ENCODE measurements around the gene EPB41L4B. TPM values are rescaled to one million over a fixed set of nuclear protein-coding genes. Genes with fewer than 3 reads are reported as not detected.

The EPB41L4B gene
- total RNA-seq, 3 donors from 2014 or later = 11.5 to 47.2 (median 16.0) TPM

GRCh38 chr9:109163194-109163593, 157.7 kb downstream of the EPB41L4B start:
- DNase-seq (ENCODE audit: low spot score in 2 of 2) = no peak
- intact Hi-C loops (cut with DNase I; ENCODE audit: low total_unique reads) = no loop called here
- Histone ChIP-seq H3K36me3 (no peaks in the 10 kb centered on the region), H3K9me3 (peaks cover 0 to 6% of the 10 kb centered on the region in 2 donors), H3K27ac (no peak overlapping the region), H3K4me1 (no peaks in the 10 kb centered on the region), H3K4me3 (no peak overlapping the region), H3K27me3 (no peaks in the 10 kb centered on the region)
- TF ChIP-seq POLR2A (IDR thresholded peaks at IDR 0.05) (no peak), POLR2AphosphoS5 (IDR thresholded peaks at IDR 0.05) (no peak)
- TF ChIP-seq, protein P1, sequence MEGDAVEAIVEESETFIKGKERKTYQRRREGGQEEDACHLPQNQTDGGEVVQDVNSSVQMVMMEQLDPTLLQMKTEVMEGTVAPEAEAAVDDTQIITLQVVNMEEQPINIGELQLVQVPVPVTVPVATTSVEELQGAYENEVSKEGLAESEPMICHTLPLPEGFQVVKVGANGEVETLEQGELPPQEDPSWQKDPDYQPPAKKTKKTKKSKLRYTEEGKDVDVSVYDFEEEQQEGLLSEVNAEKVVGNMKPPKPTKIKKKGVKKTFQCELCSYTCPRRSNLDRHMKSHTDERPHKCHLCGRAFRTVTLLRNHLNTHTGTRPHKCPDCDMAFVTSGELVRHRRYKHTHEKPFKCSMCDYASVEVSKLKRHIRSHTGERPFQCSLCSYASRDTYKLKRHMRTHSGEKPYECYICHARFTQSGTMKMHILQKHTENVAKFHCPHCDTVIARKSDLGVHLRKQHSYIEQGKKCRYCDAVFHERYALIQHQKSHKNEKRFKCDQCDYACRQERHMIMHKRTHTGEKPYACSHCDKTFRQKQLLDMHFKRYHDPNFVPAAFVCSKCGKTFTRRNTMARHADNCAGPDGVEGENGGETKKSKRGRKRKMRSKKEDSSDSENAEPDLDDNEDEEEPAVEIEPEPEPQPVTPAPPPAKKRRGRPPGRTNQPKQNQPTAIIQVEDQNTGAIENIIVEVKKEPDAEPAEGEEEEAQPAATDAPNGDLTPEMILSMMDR (IDR thresholded peaks at IDR 0.05) = no peak

- Histone ChIP-seq H3K9me3 (peaks cover 0 to 6% of the 10 kb centered on the region in 2 donors), H3K27ac (no peak overlapping the region), H3K4me3 (no peak overlapping the region), H3K36me3 (no peaks in the 10 kb centered on the region), H3K4me1 (no peaks in the 10 kb centered on the region), H3K27me3 (no peaks in the 10 kb centered on the region)
- intact Hi-C loops (cut with DNase I; ENCODE audit: low total_unique reads) = no loop called here
- TF ChIP-seq, protein P1 (IDR thresholded peaks at IDR 0.05) = no peak
- TF ChIP-seq POLR2AphosphoS5 (IDR thresholded peaks at IDR 0.05) (no peak), POLR2A (IDR thresholded peaks at IDR 0.05) (no peak)
- no peak for DNase-seq (ENCODE audit: low spot score in 2 of 2)
Observed at GRCh38 chr9:109162677-109163076, 158.2 kb downstream of the EPB41L4B start.

GRCh38 chr9:109161471-109161870, 159.4 kb downstream of the EPB41L4B start:
- Histone ChIP-seq H3K4me1 (no peaks in the 10 kb centered on the region), H3K27ac (no peak overlapping the region), H3K27me3 (no peaks in the 10 kb centered on the region), H3K9me3 (peaks cover 0 to 6% of the 10 kb centered on the region in 2 donors), H3K36me3 (no peaks in the 10 kb centered on the region), H3K4me3 (no peak overlapping the region)
- intact Hi-C loops (cut with DNase I; ENCODE audit: low total_unique reads) = no loop called here
- DNase-seq (ENCODE audit: low spot score in 2 of 2) = no peak
- TF ChIP-seq, protein P1 (IDR thresholded peaks at IDR 0.05) = no peak
- TF ChIP-seq POLR2AphosphoS5 (IDR thresholded peaks at IDR 0.05) = no peak

DNA sequence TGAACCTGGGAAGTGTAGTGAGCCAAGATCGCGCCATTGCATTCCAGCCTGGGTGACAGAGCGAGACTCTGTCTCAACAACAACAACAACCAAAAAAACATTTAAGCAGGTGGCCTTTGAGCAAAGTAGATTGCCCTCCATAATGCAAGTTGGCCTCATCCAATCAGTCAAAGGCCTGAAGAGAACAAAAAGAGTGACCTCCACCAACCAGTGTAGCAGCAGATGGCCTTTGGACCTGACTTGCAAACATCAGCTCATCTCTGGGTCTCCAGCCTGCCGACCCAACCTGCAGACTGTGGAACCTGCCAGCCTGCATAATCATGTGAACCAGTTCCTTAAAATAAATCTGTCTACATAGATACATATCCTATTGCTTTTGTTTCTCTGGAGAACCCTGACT, 161.3 kb downstream of the EPB41L4B start:
- DNase-seq (ENCODE audit: low spot score in 2 of 2) = no peak
- TF ChIP-seq POLR2AphosphoS5 (IDR thresholded peaks at IDR 0.05) = no peak
- TF ChIP-seq POLR2A (IDR thresholded peaks at IDR 0.05) = no peak
- TF ChIP-seq, protein P1 (IDR thresholded peaks at IDR 0.05) = no peak
- intact Hi-C loops (cut with DNase I; ENCODE audit: low total_unique reads) = no loop called here
- no peaks in the 10 kb centered on the region for H3K9me3 ChIP-seq
- no peaks in the 10 kb centered on the region for H3K36me3 ChIP-seq
- H3K4me3 ChIP-seq = no peak overlapping the region
- H3K27ac ChIP-seq = no peak overlapping the region
- H3K4me1 ChIP-seq = no peaks in the 10 kb centered on the region
- no peaks in the 10 kb centered on the region for H3K27me3 ChIP-seq

DNA sequence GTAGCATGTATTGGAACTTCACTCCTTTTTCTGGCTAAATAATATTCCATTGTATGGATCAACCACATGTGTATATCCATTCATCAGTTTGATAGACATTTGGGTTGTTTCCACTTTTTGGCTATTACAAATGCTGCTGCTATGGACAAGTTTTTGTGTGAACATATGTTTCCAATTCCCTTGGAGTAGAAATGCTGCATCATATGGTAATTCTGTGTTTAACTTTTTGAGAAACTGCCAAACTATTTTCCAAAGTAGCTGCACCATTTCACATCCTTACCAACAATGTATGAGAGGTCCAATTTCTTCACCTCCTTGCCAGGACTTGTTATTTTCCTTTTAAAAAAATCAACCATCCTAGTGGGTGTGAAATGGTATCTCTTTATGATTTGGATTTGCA, 162.2 kb downstream of the EPB41L4B start:
- intact Hi-C loops (cut with DNase I; ENCODE audit: low total_unique reads) = no loop called here
- no peaks in the 10 kb centered on the region for H3K4me1 ChIP-seq
- H3K27ac ChIP-seq = no peak overlapping the region
- TF ChIP-seq, protein P1 (IDR thresholded peaks at IDR 0.05) = no peak
- TF ChIP-seq POLR2A (IDR thresholded peaks at IDR 0.05) (no peak), POLR2AphosphoS5 (IDR thresholded peaks at IDR 0.05) (no peak)
- H3K4me3 ChIP-seq = no peak overlapping the region
- no peaks in the 10 kb centered on the region for H3K27me3 ChIP-seq
- H3K36me3 ChIP-seq = no peaks in the 10 kb centered on the region
- H3K9me3 ChIP-seq = no peaks in the 10 kb centered on the region
- DNase-seq (ENCODE audit: low spot score in 2 of 2) = no peak

Measured in breast epithelium (tissue), 4 donors.